ENCODE measurements around the gene SLC25A3. TPM values are rescaled to one million over a fixed set of nuclear protein-coding genes. Genes with fewer than 3 reads are reported as not detected.
"Not testable (repeated sequence)": the region's sequence is repeated elsewhere in the genome, so short reads cannot be mapped to it uniquely, and the experiment has no call there.

Gene SLC25A3
- total RNA-seq, 1 donor from 2014 or later, result 957 TPM

DNA sequence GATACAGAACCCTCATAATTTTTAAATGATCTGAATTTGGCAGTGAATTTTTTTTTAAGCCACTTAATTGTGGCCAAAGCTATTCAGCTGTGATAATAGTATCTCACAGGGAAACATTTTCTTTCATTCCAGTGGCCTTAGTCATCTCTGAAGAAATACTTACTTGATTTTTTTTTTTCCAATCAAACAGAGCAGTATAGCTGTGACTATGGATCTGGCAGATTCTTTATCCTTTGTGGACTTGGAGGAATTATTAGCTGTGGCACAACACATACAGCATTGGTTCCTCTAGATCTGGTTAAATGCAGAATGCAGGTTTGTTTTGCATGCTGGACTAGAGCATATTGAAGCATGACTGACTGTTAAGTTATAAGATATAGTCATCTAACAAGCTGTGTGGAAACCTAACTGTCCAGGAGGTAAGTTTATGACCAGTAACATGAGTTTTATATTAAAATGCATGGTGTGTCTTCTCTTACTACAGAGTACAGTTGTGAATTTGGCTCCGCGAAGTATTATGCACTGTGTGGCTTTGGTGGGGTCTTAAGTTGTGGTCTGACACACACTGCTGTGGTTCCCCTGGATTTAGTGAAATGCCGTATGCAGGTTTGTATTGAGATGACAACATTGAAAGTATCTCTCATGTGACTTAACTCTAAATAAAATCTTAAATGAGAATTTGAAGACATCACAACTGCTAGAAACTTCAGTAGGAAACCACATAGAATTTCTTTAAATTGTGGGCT is 1.9 kb downstream of the SLC25A3 start:
- peak; percentile 20 for DNase-seq

DNA sequence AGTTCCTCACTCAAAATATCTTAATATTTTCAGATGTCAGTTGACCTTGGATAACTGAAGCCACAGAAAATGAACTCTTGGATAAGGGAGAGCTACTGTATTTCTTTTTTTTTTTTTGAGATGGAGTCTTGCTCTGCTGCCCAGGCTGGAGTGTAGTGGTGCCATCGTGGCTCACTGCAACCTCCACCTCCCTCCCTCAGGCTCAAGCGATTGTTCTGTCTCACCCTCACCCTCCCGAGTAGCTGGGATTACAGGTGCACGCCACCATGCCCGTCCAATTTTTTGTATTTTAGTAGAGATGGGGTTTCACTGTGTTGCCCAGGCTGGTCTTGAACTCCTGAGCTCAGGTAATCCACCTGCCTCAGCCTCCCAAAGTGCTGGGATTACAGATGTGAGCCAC is 3.8 kb downstream of the SLC25A3 start:
- DNase-seq, result not testable (repeated sequence)

GRCh38 chr12:98601924-98602323 is 8.4 kb downstream of the SLC25A3 start:
- no peak for DNase-seq

GRCh38 chr12:98606359-98606988 is 13.0 kb downstream of the SLC25A3 start:
- no peak for DNase-seq

DNA sequence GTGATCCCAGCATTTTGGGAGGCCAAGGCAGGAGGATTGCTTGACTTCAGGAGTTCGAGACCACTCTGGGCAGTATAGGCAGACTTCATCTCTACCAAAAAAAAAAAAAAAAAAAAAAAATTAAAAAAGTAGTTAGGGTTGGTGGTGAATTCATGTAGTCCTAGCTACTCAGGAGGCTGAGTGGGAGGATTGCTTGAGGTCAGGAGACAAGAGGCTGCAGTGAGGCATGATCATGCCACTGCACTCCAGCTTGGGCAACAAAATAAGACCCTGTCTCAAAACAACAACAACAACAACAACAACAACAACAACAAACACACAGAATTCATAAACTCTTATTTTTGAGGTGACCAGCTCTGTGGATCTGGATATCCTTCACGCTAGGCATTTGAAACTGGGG is 17.1 kb downstream of the SLC25A3 start:
- no peak for DNase-seq

- no peak for DNase-seq
Observed at GRCh38 chr12:98612696-98613334, 19.3 kb downstream of the SLC25A3 start.

DNA sequence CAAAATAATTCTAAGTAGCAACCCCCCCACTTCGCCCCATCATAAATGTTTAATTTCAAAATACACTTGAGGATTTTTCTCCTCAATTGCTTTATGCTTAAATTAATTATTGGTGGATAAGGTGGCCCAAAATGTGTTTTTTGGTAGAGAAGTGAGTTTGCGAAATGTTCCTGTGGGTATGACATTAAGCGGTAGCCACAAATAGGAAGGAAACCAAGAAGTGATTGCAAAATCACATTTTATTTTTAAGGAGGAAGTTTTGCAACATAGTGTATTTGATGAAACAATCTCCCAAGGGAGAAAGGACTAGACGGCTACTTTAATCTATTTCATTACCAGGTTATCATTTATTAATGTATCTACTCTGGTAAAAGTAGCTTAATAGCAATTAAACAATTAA is 25.5 kb downstream of the SLC25A3 start:
- DNase-seq, result no peak

- peak; percentile 49 for DNase-seq
Observed at GRCh38 chr12:98635657-98636323, 42.3 kb downstream of the SLC25A3 start.

DNA sequence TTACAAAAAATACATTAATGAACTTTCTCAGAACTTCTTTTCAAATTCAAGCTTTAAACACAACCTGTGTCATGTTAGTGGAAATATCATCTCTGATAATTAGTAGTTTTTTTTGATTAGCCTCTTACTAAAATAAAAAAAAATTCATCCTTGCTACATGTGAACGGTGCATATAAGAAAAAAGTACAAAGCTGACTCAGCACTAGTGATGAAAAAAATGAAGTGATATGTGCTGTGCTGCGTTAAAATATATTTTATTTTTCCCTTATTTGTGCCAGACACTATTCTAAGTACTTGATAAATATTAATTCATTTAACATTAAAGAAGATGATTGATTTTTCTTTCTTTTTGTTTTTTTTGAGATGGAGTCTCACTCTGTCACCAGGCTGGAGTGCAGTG is 43.6 kb downstream of the SLC25A3 start:
- DNase-seq, result no peak

DNA sequence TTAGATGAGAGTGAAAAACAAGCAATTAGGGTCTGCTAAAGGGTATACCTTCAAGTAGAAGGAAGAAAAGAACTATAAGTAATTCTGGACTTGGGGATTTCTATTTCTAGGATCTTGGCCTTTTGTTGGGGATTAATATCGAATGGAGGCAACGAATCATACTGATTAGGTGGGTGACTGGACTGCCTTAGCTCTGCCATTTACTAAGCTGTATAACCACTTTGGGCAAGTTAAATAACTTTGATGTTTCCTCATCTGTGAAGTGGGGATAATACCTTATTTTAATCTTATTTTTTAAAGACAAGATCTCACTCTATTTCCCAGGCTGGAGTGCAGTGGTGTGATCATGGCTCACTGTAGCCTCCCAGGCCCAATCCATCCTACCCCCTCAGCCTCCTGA is 44.5 kb downstream of the SLC25A3 start:
- no peak for DNase-seq

- no peak for DNase-seq
Observed at GRCh38 chr12:98639491-98639890, 46.0 kb downstream of the SLC25A3 start.

- not testable (repeated sequence) for DNase-seq
Observed at GRCh38 chr12:98642801-98643200, 49.3 kb downstream of the SLC25A3 start.

- DNase-seq, result no peak
Observed at GRCh38 chr12:98644433-98644711, 50.9 kb downstream of the SLC25A3 start.

- peak; percentile 98 for DNase-seq
Observed at GRCh38 chr12:98644712-98645571, 51.5 kb downstream of the SLC25A3 start, which contains the start of the genes APAF1 and IKBIP. APAF1 (plus strand) TSS chr12:98645290; CDS start chr12:98648360, 3,070 bp downstream. IKBIP (minus strand) TSS chr12:98644788; CDS start chr12:98644701, 87 bp downstream.

GRCh38 chr12:98645572-98646067 is 52.1 kb downstream of the SLC25A3 start:
- peak; percentile 43 for DNase-seq

DNA sequence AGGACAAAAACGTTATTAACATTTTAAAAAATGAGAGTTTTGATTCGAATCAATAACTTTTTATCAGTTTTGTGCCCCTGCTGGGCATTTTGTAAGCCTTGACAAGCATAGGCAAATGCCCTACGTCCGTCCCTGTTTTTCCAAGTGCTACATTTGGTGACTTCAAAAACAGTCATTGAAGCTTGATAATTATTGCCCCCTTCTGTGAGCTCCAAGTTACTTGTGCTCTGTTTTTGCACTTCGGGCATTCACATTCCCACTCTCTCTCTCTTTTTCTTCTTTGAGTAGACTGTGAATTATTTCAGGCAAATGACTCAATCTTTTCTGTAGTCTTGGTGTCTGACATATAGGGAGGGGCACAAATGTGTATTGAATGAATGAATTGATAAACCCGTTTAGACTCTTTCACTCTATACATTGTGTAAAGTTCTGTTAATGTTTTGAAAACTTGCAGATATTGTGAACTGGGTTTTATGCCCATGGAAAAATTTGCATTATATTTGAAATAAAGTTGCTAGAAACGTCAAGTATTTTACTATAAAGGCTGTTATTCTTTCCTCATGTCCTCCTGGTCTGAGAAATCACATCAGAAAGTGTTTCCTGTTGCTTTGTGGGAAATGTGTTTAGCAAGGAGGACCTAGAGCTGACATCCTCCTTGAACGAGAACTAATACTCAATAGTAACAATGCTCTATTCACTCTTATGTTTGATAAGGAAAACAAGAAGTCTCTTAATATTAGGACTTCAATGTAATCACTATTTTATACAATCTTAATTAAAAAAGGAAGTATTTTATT is 53.0 kb downstream of the SLC25A3 start:
- DNase-seq, result peak; percentile 37

DNA sequence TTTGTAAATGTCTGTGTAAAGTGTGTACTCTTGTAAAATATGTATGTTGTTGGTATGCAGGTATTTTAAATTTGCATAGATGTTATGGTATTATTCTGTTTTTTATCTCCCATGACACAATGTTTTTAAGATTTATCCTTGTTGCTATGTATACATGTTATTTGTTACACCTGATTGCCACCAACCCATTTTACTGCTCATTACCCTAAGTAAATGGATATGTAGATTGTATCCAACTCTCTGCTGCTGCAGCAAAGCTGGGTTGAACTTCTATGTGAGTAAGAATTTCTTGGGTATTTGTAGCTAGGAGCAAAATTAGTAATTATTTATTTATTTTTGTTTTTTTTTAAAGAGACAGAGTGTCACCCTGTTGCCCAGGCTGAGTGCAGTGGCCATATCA is 57.8 kb downstream of the SLC25A3 start:
- DNase-seq, result no peak

DNA sequence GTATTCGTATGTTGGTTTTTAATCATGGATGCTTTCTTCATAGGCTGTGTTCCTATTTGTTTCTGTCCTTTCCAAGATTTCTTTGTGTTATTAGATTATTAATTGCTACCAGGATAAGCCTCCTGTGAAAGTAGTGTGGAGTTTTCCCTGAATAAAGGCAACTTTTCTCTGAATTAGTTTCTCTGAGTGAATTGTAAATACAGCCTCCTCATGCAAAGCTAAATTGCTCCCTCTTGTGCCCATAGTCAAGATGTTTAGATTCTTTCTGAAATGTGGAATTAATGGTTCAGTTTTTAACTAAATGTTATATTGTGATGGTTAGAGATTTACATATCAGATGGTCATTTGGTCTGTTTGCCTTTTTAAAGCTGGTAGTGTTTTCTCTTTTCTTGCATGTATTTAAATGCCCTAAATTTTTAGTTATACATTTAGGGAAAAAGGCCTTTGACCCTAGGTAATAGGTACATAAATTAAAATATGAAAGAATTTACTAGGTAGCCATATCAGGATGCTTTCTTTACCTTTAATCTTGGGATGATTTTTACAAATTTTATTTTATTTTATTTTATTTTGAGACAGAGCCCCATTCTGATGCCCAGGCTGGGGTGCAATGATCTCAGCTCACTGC is 60.5 kb downstream of the SLC25A3 start:
- peak; percentile 81 for DNase-seq

Measured in tongue (tissue), 2 donors.